Neural cell (in vitro differentiated cells): ENCODE data around the gene IL21R. TPM values are rescaled to one million over a fixed set of nuclear protein-coding genes. Genes with fewer than 3 reads are reported as not detected.

ENCODE experiments used
- H2AFZ ChIP-seq: fragments of 200-600, 300-800 bp; sonication (generic), shearing (Covaris generic); 2 replicates; pipeline ENCODE4 v1.6.0; 2014; ENCODE audit warnings: low read depth, mild to moderate bottlenecking, antibody characterized with exemption, low read length, moderate library complexity
- H3F3A ChIP-seq: fragments of 200-600 bp; shearing (Covaris generic); 2 replicates; pipeline ENCODE4 v1.6.1; 2016; ENCODE audit warnings: mild to moderate bottlenecking, moderate library complexity, mixed read lengths, antibody characterized with exemption, low read length; ENCODE audit not compliant: insufficient read depth, poor library complexity, severe bottlenecking
- H3K27ac ChIP-seq: fragments of 200-600, 300-800 bp; sonication (generic), shearing (Covaris generic); 2 replicates; pipeline ENCODE4 v1.5.1; 2014; ENCODE audit warnings: mild to moderate bottlenecking, low read length, moderate library complexity
- H3K27me3 ChIP-seq: fragments of 300-800, 200-600 bp; sonication (generic), shearing (Covaris generic); 2 replicates; pipeline ENCODE4 v1.6.0; 2014; ENCODE audit warnings: mild to moderate bottlenecking, low read depth, low read length, moderate library complexity; ENCODE audit not compliant: insufficient read depth
- H3K36me3 ChIP-seq: fragments of 300-800, 200-600 bp; sonication (generic), shearing (Covaris generic); 2 replicates; pipeline ENCODE4 v1.5.1; 2014; ENCODE audit warnings: mild to moderate bottlenecking, antibody characterized with exemption, low read length, moderate library complexity; ENCODE audit not compliant: insufficient read depth
- H3K4me2 ChIP-seq: fragments of 300-800, 200-600 bp; sonication (generic), shearing (Covaris generic); 2 replicates; pipeline ENCODE4 v1.6.0; 2014; ENCODE audit warnings: mild to moderate bottlenecking, low read length
- H3K4me3 ChIP-seq: fragments of 300-800, 200-600 bp; sonication (generic), shearing (Covaris generic); 2 replicates; pipeline ENCODE4 v1.5.1; 2014; ENCODE audit warnings: mild to moderate bottlenecking, low read length, moderate library complexity
- H3K79me2 ChIP-seq: fragments of 200-600 bp; shearing (Covaris generic); replicated peaks from 2 replicates; pipeline ENCODE4 v1.6.0; 2014; ENCODE audit warnings: mild to moderate bottlenecking, low read length, moderate library complexity; ENCODE audit not compliant: insufficient read depth
- H3K9ac ChIP-seq: fragments of 300-800, 200-600 bp; sonication (generic), shearing (Covaris generic); 2 replicates; pipeline ENCODE4 v1.6.1; 2016; ENCODE audit warnings: mild to moderate bottlenecking, low read length, mixed read lengths
- H3K9me2 ChIP-seq: fragments of 200-600 bp; shearing (Covaris generic); 2 replicates; pipeline ENCODE4 v1.6.1; 2016; ENCODE audit warnings: mild to moderate bottlenecking, low read length, mixed read lengths; ENCODE audit not compliant: insufficient read depth
- H3K9me3 ChIP-seq: fragments of 200-600, 300-800 bp; sonication (generic), shearing (Covaris generic); 2 replicates; pipeline ENCODE4 v1.6.1; 2016; ENCODE audit warnings: mild to moderate bottlenecking, mixed run types, low read length, moderate library complexity, mixed read lengths
- H4K20me1 ChIP-seq: fragments of 200-600 bp; shearing (Covaris generic); 2 replicates; pipeline ENCODE4 v1.6.1; 2016; ENCODE audit warnings: mild to moderate bottlenecking, mixed run types; ENCODE audit not compliant: insufficient read depth
- EP300 ChIP-seq: fragments of 450-650 bp; conservative IDR thresholded peaks from 2 replicates; pipeline ENCODE4 v1.6.1; 2014; ENCODE audit warnings: antibody characterized with exemption, mild to moderate bottlenecking, moderate library complexity; ENCODE audit not compliant: poor library complexity, severe bottlenecking
- EZH2 ChIP-seq: fragments of 200-600, 300-800 bp; shearing (Covaris generic), sonication (generic); IDR thresholded peaks from 2 replicates; pipeline ENCODE4 v1.6.1; 2014; ENCODE audit warnings: antibody characterized with exemption, low read length, borderline replicate concordance, mild to moderate bottlenecking; ENCODE audit not compliant: insufficient read depth, poor library complexity, severe bottlenecking
- MXI1 ChIP-seq: fragments of 450-650 bp; conservative IDR thresholded peaks from 2 replicates; pipeline ENCODE4 v1.6.1; 2014; ENCODE audit warnings: antibody characterized with exemption, mild to moderate bottlenecking; ENCODE audit not compliant: poor library complexity, severe bottlenecking
- POLR2AphosphoS5 ChIP-seq: IDR thresholded peaks from 2 replicates; pipeline ENCODE4 v1.6.1; 2012
- RAD21 ChIP-seq: fragments of 450-650 bp; conservative IDR thresholded peaks from 2 replicates; pipeline ENCODE4 v1.6.1; 2014; ENCODE audit warnings: antibody characterized with exemption, mild to moderate bottlenecking, moderate library complexity
- SMC3 ChIP-seq: fragments of 450-650 bp; conservative IDR thresholded peaks from 2 replicates; pipeline ENCODE4 v1.6.1; 2014; ENCODE audit warnings: antibody characterized with exemption, mild to moderate bottlenecking, moderate library complexity; ENCODE audit not compliant: poor library complexity
- TAF1 ChIP-seq: IDR thresholded peaks from 2 replicates; pipeline ENCODE4 v1.6.1; 2012; ENCODE audit warnings: low read depth
- polyA plus RNA-seq: library from polyadenylated mRNA; depleted of rRNA; stranded (reverse); fragments of >200 nt; gene quantifications from 2 replicates; pipeline ENCODE4 v1.2.3, GENCODE V29; 2014
- TF ChIP-seq, protein P1 (sequence below): IDR thresholded peaks from 2 replicates; pipeline ENCODE4 v1.6.1; 2012; ENCODE audit warnings: borderline replicate concordance
- TF ChIP-seq, protein P2 (sequence below): fragments of 450-650 bp; IDR thresholded peaks from 2 replicates; pipeline ENCODE4 v1.5.1; 2014; ENCODE audit warnings: antibody characterized with exemption, mild to moderate bottlenecking, moderate library complexity; ENCODE audit not compliant: poor library complexity, severe bottlenecking

IL21R gene
- polyA plus RNA-seq, 1 donor from 2014 or later, result not detected

DNA sequence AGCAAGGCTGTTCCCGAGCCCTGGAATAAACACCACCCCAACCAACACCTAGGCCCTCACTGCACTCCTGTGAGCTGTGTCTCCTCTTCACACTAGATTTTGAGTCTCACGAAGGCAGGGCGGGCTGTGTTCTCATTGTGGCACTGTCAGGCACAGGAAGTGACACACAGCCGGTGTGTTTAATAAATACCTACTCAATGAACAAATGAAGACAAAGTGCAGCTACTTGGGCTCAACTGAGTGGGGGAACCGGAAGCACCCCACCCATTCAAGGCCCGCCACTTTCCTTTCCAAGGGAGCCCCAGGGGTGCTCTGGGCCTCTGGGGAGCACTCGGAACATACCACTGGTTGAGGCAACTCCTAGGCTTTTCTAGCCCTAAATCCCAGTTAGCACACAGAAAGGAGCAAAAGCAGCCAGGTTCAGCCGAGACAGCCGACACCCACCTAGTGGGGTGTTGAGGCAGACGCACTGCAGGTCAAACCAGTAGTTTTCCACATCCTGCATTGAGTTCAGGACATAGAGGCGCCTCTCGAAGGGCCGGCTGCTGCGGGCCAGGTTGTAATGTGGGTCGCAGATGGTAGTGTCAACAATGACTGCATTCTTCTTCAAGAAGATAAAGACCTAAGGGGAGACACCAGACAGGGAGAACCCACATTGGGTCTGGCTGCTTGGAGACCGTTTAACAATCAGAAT is 90.1 kb downstream of the IL21R start:
- H3K9me3 ChIP-seq, result no peaks in the 10 kb centered on the region
- no peak overlapping the region for H3K27ac ChIP-seq
- no peaks in the 10 kb centered on the region for H4K20me1 ChIP-seq
- H3K4me3 ChIP-seq, result no peak overlapping the region
- H3K36me3 ChIP-seq, result peaks cover 8% of the 10 kb centered on the region
- H3K9me2 ChIP-seq, result no peaks in the 10 kb centered on the region
- H2AFZ ChIP-seq, result no peak overlapping the region
- no peak for TF ChIP-seq EP300
- TF ChIP-seq, protein P1, sequence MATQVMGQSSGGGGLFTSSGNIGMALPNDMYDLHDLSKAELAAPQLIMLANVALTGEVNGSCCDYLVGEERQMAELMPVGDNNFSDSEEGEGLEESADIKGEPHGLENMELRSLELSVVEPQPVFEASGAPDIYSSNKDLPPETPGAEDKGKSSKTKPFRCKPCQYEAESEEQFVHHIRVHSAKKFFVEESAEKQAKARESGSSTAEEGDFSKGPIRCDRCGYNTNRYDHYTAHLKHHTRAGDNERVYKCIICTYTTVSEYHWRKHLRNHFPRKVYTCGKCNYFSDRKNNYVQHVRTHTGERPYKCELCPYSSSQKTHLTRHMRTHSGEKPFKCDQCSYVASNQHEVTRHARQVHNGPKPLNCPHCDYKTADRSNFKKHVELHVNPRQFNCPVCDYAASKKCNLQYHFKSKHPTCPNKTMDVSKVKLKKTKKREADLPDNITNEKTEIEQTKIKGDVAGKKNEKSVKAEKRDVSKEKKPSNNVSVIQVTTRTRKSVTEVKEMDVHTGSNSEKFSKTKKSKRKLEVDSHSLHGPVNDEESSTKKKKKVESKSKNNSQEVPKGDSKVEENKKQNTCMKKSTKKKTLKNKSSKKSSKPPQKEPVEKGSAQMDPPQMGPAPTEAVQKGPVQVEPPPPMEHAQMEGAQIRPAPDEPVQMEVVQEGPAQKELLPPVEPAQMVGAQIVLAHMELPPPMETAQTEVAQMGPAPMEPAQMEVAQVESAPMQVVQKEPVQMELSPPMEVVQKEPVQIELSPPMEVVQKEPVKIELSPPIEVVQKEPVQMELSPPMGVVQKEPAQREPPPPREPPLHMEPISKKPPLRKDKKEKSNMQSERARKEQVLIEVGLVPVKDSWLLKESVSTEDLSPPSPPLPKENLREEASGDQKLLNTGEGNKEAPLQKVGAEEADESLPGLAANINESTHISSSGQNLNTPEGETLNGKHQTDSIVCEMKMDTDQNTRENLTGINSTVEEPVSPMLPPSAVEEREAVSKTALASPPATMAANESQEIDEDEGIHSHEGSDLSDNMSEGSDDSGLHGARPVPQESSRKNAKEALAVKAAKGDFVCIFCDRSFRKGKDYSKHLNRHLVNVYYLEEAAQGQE, result no peak
- no peak for TF ChIP-seq EZH2
- TF ChIP-seq, protein P2, sequence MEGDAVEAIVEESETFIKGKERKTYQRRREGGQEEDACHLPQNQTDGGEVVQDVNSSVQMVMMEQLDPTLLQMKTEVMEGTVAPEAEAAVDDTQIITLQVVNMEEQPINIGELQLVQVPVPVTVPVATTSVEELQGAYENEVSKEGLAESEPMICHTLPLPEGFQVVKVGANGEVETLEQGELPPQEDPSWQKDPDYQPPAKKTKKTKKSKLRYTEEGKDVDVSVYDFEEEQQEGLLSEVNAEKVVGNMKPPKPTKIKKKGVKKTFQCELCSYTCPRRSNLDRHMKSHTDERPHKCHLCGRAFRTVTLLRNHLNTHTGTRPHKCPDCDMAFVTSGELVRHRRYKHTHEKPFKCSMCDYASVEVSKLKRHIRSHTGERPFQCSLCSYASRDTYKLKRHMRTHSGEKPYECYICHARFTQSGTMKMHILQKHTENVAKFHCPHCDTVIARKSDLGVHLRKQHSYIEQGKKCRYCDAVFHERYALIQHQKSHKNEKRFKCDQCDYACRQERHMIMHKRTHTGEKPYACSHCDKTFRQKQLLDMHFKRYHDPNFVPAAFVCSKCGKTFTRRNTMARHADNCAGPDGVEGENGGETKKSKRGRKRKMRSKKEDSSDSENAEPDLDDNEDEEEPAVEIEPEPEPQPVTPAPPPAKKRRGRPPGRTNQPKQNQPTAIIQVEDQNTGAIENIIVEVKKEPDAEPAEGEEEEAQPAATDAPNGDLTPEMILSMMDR, result no peak
- TF ChIP-seq MXI1, result no peak
- no peak for TF ChIP-seq POLR2AphosphoS5
- no peak for TF ChIP-seq SMC3
- no peak for TF ChIP-seq RAD21
- TF ChIP-seq TAF1, result no peak
- no peaks in the 10 kb centered on the region for H3F3A ChIP-seq
- H3K4me2 ChIP-seq, result no peak overlapping the region
- no peaks in the 10 kb centered on the region for H3K27me3 ChIP-seq
- no peaks in the 10 kb centered on the region for H3K79me2 ChIP-seq
- no peak overlapping the region for H3K9ac ChIP-seq

DNA sequence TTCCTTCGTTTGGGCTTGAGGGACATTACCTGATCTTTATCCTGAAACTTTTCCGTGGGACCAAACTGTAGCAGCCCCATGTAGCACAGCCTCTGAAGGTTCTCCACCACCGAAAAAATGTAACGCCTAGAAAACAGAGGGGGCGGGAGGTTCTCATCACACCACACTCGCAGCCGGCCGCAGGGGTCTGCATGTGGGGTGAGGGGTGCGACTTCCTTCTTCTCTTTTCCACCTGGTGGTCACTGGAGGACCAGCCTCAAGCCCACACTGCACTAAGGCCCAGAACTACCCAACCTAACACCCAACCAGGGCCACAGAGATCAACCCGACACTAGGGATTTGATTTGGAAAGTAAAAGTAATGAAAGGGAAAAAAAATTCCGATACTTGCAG is 90.6 kb downstream of the IL21R start:
- H3K4me2 ChIP-seq, result no peak overlapping the region
- no peak overlapping the region for H2AFZ ChIP-seq
- H3K9me2 ChIP-seq, result no peaks in the 10 kb centered on the region

More for the DNA sequence above, 90.6 kb downstream of the IL21R start:
- Histone ChIP-seq H4K20me1 (no peaks in the 10 kb centered on the region), H3K79me2 (no peaks in the 10 kb centered on the region), H3F3A (no peaks in the 10 kb centered on the region), H3K4me3 (no peak overlapping the region), H3K36me3 (peaks cover 8% of the 10 kb centered on the region), H3K9me3 (no peaks in the 10 kb centered on the region), H3K27me3 (no peaks in the 10 kb centered on the region), H3K9ac (no peak overlapping the region), H3K27ac (no peak overlapping the region)
- TF ChIP-seq, protein P1, result no peak
- TF ChIP-seq TAF1 (no peak), POLR2AphosphoS5 (no peak), EZH2 (no peak), RAD21 (no peak), SMC3 (no peak), MXI1 (no peak), EP300 (no peak)
- TF ChIP-seq, protein P2, result no peak
